ENCODE measurements around the gene RASL10B.
A peak's percentile ranks its signal among the peaks of the same experiment; 100 is the strongest.
"Not testable (repeated sequence)": the region's sequence is repeated elsewhere in the genome, so short reads cannot be mapped to it uniquely, and the experiment has no call there.

Gene RASL10B, protein sequence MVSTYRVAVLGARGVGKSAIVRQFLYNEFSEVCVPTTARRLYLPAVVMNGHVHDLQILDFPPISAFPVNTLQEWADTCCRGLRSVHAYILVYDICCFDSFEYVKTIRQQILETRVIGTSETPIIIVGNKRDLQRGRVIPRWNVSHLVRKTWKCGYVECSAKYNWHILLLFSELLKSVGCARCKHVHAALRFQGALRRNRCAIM

DNA sequence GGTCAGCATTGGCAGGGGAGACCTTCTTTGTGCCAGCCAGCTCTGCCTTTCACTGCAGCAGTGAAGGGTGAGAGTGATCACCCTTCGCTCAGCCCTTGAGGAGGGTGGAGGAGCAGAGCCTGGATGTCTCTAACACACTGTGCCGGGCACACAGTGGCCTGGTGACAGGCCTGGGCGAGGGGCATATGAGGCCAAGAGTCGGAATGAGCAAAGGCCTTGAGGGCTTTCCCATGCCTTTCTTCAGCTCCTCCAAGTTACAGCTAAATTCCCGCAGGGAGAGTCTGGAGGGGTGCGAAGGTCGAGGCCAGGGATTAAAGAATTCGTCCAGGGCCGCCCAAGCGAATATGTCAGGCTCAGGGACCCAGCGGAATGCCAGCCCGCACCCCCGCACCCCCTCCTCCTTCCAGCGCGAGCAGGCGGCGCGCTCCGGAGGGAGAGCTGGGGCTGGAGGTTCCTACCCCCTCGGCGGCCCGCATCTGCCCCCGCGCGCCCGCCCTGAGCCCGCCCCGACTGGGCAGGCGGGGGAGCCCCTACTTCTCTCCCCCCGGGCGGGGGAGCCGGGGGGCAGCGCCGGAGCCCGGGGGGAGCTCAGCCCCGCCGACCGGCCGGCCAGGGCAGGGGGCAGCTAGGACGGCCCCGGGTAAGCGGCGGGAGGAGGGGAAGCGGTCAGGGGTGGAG is at the start of gene RASL10B:
TSS of gene RASL10B (plus strand) at position 401 of the 678 bp plus-strand sequence. CDS start 3,546 bp downstream, outside the sequence.
- peak; percentile 5 for DNase-seq

DNA sequence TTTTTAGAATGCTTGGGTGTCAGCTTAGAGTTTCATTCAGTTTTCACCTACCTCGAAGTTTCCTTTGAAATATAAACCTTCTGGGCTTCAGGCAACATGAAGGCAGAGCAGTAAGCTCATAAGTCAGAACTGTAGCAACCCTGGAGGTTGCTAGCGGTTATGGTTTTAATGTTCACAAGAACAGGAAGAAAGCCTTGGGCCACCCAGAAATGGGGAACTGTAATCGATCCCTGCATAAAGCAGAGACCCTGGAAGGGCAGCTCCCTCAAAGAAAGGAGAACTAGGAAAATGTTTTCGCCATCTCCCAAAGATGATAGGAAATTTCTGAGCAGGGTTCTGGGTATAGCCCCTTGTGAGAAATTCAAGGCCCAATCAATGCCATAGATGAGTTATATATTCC is 47.8 kb upstream of the RASL10B start:
- DNase-seq, result no peak

DNA sequence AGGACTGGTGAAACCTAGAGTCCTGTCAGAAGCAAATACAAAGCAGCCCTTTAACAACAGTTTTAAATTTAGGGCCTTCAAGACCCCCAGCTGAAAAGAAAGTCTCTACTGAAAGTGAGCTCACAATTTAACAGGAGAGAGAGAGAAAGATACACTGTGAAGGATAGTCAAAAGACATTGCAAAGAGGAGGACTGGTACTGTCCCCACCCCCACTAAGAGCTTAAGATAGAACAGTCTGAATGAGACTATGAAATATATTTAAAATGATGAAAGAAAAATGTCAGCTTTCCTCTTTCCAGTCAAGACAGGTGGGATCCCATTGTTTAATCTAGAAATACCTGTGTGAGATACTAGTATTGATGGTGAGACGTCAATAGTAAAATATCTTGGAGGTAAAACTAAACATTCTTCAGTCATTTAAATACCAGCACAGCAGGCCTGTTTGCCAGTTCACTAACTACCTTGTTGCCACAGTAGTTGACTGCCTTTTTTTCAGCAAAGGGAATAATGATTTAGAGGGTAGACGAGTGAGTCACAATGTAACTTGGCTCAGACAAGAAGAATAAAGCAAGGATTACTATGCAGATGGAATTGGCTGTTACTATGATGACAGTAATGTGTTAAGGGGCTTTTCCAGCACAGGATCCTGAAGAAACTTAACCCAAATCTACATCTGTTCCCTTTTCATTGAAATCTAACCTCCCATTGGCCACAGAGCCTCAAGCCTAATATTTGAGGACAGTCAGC is 47.2 kb upstream of the RASL10B start:
- no peak for DNase-seq

DNA sequence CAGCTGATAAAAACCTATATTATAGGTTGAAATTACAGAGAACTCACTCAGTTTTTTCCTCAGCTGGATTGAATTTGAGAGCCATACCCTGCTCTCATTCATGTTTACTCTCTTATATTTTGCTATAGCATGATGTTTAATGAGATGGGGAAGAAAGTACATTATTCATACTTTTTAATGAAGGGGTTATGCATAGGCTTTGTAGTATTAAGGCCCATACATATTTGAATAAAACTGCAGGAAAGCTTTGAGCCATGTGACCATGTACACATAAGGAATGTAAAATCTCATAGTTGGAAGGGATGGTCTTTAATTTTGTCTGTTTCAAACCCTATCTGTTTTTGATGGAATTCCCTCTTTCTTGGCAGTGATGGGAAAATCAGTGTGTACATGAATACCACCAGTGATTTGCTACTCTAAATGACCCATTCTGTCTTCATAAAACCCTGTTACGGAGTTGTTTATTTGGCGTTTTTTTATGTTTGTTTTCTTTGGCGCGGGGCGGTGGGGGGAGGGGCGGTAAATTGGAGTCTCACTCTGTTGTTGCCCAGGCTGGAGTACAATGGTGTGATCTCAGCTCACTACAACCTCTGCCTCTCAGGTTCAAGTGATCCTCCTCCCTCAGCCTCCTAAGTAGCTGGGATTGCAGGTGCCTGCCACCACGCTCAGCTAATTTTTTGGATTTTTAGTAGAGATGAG is 38.8 kb upstream of the RASL10B start:
- DNase-seq, result no peak

DNA sequence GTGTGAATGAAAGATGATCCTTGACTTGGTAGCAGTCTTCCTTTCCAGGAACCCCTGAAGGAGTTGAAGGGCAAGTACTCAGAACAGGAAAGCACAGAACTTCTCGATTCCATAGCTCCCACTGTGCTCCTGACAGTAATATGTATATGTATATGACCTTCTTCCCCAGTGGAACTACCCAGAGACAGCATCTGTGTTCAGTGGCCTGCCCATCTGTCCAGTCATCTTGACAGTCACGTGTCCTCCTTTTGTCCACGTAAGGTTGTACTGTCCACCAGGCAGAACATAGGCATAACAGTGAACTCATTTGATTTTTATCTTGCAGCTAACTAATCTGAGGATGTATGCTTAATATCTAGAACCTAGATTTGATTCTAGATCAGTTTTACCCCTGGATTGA is 37.8 kb upstream of the RASL10B start:
- no peak for DNase-seq

DNA sequence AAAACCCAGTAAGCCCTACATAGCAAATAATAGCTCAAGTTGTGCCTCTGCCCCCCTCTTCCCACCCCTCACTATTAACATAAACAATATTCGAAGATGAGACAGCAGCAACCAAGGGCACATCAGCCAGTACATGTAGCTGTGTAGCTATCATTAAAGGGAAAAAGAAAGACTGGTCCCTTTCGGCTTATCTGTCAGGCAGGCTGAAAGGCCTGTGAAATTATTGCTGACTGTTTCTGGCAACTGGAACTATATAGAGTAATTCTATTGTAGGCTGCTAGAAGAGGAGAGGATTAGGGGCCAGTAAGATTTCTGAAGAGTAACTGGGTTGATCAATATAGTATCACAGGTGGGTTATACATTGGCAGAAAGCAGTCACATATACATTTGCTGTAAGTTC is 36.5 kb upstream of the RASL10B start:
- no peak for DNase-seq

DNA sequence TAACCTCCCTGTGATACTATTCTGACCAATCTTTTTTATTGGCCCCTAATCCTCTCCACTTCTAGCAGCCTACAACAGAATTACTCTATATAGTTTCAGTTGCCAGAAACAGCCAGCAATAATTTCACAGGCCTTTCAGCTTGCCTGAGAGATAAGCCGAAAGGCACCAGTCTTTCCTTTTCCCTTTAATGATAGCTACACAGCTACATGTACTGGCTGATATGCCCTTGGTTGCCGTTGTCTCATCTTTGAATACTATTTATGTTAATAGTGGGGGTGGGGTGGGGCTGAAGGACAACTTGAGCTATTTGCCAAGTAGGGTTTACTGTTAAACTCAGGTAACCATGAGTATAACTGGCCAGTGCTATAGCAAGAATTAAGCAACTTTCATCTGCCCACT is 35.8 kb upstream of the RASL10B start:
- DNase-seq, result no peak

DNA sequence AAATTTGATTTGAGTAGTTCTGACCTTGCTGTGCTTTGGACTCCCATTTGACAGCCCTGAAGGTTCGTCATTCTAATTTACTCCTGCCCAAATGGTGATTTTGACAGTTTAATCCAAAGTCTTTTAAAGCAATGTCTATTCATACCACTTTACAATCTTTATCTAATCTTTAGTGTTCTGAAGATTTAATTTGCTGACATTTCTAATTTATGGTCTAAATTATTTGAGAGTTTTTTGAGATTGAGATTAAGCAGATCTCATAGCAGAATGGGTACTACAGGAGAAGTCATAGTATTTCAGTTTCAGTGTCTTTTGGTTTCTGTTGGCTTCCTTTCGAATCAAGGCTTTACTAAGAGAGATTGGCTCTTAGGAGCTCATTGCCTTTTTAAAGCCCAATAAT is 32.6 kb upstream of the RASL10B start:
- no peak for DNase-seq

DNA sequence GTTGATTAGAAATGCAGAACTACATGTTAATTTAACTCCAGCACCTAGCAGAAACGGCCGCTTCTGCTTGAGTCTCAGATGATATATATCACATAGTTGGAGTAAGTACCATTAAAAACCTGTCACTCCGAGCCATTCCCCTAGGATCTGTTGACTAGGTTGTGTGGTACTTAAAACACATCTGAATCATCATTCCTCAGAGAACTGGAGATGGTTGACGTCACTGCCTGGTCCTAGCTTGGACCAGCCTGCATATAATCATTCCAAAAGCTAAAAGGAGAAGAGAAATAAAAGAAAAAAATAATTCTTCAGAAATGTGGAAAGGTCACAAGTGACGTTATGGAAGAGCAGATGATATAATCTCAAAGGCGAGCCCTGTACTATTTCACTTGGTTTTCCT is 31.3 kb upstream of the RASL10B start:
- DNase-seq, result no peak

DNA sequence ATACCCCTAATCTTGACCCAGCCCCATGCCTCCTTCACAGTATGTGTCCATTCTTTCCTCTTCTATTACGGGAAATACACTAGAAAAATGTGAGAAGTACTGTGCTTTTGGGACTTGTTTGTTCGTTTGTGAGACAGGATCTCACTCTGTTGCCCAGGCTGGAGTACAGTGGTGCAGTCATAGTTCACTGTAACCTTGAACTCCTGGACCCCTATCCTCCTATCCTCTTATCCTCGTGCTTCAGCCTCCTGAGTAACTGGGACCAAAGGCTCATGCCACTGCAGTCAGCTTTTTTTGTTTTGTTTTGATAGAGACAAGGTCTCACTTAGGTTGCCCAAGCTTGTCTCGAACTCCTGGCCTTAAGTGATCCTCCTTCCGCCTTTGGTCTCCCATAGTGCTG is 29.9 kb upstream of the RASL10B start:
- no peak for DNase-seq

DNA sequence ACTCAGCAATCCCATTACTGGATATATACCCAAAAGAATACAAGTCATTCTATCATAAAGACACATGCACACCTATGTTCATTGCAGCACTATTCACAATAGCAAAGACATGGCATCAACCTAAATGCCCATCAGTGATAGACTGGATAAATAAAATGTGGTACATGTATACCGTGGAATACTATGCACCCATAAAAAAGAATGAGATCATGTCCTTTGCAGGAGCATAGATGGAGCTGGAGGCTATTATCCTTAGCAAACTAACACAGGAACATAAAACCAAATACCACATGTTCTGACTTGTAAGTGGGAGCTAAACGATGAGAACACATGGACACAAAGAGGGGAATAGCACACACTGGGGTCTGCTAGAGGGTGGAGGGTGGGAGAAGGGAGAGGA is 28.1 kb upstream of the RASL10B start:
- not testable (repeated sequence) for DNase-seq

DNA sequence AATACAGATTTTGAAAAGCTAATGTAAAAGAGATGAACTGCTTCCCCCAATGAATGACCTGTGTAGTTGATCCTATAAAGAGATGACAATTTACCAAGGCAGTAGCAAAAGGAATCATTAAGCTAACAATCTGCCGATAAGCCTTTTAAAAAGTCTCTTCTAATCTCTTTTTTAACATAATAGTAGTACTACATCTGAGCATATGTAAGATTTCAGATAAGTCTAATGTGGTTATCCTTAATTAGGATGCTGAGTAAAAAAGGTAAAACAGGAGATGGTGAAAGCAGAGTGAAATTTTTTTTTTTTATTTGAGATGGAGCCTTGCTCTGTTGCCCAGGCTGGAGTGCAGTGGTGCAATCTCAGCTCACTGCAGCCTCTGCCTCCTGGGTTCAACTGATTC is 26.2 kb upstream of the RASL10B start:
- no peak for DNase-seq

DNA sequence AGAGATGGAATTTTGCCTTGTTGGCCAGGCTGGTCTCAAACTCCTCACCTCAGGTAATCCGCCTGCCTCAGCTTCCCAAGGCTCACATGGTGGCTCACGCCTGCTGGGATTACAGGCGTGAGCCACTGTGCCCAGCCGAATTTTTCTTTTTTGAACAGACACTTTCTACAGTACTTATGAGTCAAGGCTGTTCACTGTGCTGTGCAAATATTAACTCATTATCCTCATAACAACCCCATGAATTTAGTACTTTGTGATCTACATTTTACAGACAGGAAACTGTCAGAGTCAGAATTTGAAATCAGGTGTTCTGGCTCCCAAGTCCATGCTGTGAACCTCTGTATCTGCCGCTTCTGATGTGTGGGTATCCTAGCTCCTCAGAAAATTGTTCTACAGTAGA is 25.7 kb upstream of the RASL10B start:
- DNase-seq, result no peak

DNA sequence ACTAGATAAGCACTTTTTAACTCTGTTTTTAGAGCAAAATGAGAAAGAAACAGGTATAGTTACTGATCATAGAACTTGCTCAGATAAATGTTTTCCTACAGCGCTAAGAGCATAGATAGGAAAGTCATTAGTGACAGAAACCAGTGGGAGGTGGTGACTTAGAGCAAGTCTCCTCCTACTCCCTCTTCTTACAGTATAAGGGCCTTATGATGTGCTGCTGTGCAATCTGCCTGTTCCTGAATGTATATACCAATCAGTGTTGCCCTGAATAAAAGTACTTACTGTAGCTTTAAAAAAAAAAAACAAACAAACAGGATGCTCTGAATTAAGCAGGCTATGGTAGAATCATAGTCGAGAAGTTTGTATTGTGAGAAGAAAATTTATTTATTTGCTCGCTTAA is 23.3 kb upstream of the RASL10B start:
- no peak for DNase-seq

DNA sequence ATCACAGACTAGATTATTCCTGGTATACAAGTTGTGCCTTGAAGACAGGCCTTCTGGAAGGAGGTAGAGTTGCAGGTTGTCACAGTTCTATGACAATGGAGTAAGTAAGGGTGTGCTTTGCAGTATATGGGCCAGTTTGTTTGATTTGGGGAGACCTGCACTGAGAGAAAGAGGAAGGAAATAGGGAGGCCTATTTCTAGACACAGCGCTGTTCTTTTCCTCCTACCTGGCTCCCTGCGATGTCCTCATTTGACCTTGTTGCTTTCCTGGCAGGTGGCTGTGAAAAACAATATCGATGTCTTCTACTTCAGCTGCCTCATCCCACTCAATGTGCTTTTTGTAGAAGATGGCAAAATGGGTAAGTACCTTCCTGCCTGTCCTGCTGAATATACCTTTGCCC is 22.5 kb upstream of the RASL10B start:
- DNase-seq, result no peak

DNA sequence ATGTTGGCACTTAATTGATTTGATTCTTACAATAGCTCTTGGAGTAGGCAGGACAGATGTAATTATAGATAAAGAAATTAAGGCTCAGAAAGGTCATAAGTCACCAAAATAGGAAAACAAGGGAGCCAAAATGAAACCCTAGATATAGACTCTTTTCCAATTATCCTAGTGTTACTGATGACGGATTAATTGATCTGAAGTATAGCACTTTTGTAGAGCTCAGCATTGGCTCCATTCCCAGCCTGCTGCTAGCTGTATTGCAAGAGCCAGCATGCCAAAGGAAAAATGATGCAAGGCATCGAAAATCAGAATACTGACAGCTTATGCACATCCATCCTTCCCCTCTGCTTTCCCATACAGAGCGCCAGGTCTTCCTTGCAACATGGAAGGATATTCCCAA is 21.6 kb upstream of the RASL10B start:
- no peak for DNase-seq

DNA sequence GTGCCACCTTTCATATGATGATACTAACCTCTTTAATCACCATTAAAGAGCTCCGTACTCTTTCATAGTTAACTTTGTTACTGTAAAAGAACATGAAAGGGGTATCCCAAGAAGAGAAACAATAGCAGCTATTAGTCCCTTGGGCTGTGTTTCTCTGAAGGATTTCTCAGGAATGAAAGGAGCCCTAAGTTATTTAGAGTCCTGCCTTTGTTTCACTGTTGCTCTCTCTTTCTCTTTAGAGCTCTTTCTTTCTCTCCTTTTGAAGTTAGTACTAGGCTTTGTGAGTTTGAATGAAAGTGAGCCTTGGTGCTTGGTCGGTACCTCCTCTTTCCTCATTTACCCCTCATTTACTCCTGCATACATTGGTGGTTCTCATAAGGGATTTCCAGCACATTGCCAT is 20.5 kb upstream of the RASL10B start:
- no peak for DNase-seq

DNA sequence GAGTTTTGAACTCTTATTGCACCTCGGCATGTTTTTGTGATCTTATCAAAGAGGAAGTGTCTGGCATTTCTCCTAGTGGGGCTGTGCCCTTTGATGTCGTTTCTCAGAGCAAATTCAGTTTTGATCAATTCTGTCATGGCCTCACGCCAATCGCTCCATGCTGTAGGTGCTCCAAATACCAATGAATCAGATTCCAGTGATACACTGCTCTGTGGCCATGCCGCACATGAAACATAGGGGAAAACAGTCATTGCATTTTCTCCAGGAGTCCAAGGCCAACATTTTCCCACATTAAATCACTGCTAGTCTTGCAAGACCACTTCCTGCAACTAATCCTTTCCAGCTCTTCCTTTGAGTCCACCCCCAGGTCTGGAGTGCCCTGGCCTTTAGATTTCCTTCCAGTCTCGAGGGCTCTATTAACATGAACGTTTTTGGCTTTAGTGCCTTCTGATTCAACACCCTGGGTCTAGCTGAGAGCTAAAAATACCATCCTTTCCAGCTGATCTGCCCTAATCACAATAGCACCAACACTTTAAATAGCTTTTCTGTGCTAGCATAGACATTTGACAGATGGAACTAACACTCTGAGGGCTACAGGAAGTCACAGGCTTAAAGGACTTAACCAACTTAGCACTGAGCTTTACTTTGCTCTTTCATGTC is 18.2 kb upstream of the RASL10B start:
- DNase-seq, result no peak

DNA sequence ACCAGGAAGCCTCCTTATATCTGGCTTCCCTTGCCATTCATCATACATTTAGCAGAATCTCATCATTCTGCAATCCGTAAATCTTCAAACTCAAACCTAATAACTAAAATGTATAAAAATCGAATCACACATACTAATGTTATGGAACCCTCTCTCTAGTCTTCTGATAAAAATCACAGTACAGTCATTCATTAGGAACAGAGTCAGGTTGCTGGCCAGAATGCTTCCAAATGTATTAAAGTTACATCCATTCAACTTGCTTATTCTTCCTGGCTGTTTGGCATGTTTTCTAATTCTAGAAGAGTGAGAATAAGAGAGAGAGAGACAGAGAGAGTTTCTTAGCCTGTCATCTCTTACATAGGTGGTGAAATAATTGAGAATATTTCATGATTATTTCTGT is 16.5 kb upstream of the RASL10B start:
- no peak for DNase-seq

DNA sequence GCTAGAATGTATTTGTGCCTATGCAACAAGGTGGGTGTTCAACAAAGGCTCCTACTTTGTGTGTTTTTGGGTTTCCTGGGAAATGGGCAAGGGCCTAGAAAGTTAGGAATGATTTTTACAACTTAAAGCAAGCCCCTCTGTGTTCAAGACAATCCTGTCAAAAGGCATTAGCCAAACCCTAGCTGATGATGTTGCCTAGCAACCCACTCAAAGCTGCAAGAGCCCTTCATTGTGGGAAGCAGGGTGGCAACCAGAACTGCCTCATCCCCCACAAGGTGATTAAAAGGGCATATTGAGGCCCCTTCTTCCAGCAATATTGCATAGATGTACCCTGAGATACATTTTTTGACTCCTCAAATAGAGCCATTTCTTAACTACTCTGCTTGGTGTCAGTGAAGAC is 16.0 kb upstream of the RASL10B start:
- no peak for DNase-seq

DNA sequence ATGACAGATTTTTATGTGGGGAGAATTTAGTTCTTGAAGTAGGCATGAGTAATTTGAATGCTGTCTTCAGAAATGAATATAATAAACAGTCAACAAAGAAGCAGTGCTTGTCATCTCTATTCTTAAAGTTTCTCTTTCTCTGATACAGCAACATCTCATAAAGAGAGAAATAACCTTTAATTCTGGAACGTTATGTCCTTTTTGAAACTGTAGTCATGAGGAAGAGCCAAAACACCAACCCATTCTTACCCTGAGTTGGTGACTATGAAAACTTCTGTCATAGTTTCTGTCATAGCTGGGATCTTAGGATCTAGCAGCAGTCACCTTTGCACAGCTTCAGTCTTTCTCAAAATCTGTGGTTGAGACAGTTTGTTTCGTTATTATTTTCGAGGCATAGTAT is 15.3 kb upstream of the RASL10B start:
- DNase-seq, result no peak

DNA sequence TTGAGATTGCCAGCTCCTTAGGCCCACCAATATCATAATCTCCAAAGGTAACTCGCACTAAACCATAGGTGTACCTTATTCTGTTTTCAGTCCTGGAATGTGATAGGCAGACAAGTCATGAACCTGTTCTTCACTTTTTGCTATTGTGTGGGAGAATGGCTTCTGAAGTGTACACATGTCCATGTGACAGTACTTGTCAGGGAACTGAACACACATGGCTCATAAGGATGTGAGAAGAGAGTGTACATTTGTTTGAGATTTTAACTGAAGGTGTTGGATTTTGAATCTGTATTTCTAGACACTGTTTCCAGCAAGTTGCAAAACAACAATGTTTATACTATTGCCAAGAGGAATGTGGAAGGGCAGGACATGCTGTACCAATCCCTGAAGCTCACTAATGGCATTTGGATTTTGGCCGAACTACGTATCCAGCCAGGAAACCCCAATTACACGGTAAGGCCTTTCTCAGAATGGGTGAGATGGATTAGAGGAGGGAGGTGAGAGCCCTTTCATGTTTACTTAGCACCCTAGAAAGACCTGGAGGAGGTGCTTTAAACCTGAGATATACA is 14.5 kb upstream of the RASL10B start:
- no peak for DNase-seq

DNA sequence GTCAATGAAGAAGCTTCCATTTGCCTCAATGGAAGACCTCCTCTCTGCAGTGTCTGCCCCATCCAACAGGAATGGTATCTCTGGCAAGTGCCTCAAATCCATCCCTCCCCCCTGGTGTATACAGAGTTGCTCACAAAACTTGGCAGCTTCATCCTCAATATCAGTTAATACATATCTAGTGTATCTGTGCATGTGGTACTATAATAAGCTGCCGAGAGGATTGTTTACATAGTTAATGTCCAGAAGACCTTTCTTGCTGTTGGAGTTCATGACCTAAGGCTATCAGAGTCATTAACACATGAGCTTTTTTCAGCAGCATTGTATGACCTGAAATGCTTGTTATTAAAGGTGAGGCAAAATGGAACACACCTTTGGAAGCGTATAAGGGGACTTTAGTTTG is 14.0 kb upstream of the RASL10B start:
- no peak for DNase-seq
